NOMO-1 (cell line): ENCODE measurements around the gene CLEC18B.
"Not testable (repeated sequence)": the region's sequence is repeated elsewhere in the genome, so short reads cannot be mapped to it uniquely, and the experiment has no call there.

Experiments used
- DNase-seq, 2 experiments: peaks; one replicate each; lab custom pipeline; 2025; ENCODE audit not compliant: unreplicated experiment in 2 of 2; lab: John Stamatoyannopoulos, UW

Gene CLEC18B

GRCh38 chr16:74361646-74362610 lies 59.4 kb downstream of the CLEC18B start:
- DNase-seq: not testable (repeated sequence)
